Loucy (cell line): ENCODE measurements around the gene FZR1.

Source experiments
- H2AFZ ChIP-seq: fragments of 200-600 bp; sonication (generic); 2 replicates; pipeline ENCODE4 v1.6.0; 2016; ENCODE audit warnings: antibody characterized with exemption, mild to moderate bottlenecking, low read length, moderate library complexity
- H3F3A ChIP-seq: fragments of 200-600 bp; 2 replicates; pipeline ENCODE4 v1.6.0; 2016; ENCODE audit warnings: antibody characterized with exemption, low read depth, mild to moderate bottlenecking
- H3K27me3 ChIP-seq: fragments of 200-600 bp; sonication (generic); 2 replicates; pipeline ENCODE4 v1.6.1; 2014; ENCODE audit warnings: low read length, mild to moderate bottlenecking; ENCODE audit not compliant: insufficient read depth, poor library complexity, severe bottlenecking
- H3K36me3 ChIP-seq: fragments of 200-600 bp; sonication (generic); 2 replicates; pipeline ENCODE4 v1.6.1; 2016; ENCODE audit warnings: low read length; ENCODE audit not compliant: insufficient read depth
- H3K4me1 ChIP-seq: fragments of 200-600 bp; sonication (generic); 2 replicates; pipeline ENCODE4 v1.5.1; 2014; ENCODE audit warnings: low read length, mild to moderate bottlenecking; ENCODE audit not compliant: insufficient read depth, poor library complexity, severe bottlenecking
- H3K4me2 ChIP-seq: fragments of 200-600 bp; sonication (generic); 2 replicates; pipeline ENCODE4 v1.6.0; 2014; ENCODE audit warnings: antibody characterized with exemption, low read length, low read depth, mild to moderate bottlenecking; ENCODE audit not compliant: poor library complexity, severe bottlenecking
- H3K4me3 ChIP-seq: fragments of 200-600 bp; sonication (generic); 2 replicates; pipeline ENCODE4 v1.5.1; 2014; ENCODE audit warnings: low read length, mild to moderate bottlenecking, mixed read lengths; ENCODE audit not compliant: poor library complexity, severe bottlenecking
- H3K79me2 ChIP-seq: fragments of 200-600 bp; sonication (generic); 2 replicates; pipeline ENCODE4 v1.6.1; 2014; ENCODE audit warnings: low read length; ENCODE audit not compliant: insufficient read depth
- H3K9ac ChIP-seq: fragments of 200-600 bp; sonication (generic); 2 replicates; pipeline ENCODE4 v1.6.0; 2014; ENCODE audit warnings: mild to moderate bottlenecking, low read depth, low read length, moderate library complexity; ENCODE audit not compliant: poor library complexity, severe bottlenecking
- H3K9me2 ChIP-seq: fragments of 200-600 bp; sonication (generic); replicated peaks from 2 replicates; pipeline ENCODE4 v1.6.1; 2016; ENCODE audit warnings: low read depth, low read length, mixed read lengths
- H3K9me3 ChIP-seq: fragments of 200-600 bp; sonication (generic); 2 replicates; pipeline ENCODE4 v1.6.1; 2014; ENCODE audit warnings: mild to moderate bottlenecking, antibody characterized with exemption, low read length, low read depth; ENCODE audit not compliant: insufficient read depth
- H4K20me1 ChIP-seq: fragments of 200-600 bp; sonication (generic); 2 replicates; pipeline ENCODE4 v1.6.0; 2014; ENCODE audit warnings: antibody characterized with exemption, low read length, mild to moderate bottlenecking; ENCODE audit not compliant: insufficient read depth, poor library complexity, severe bottlenecking
- EZH2phosphoT487 ChIP-seq: fragments of 200-600 bp; IDR thresholded peaks from 2 replicates; pipeline ENCODE4 v1.6.1; 2018; ENCODE audit warnings: antibody characterized with exemption, mild to moderate bottlenecking, moderate library complexity, borderline replicate concordance
- TF ChIP-seq, protein P1 (sequence below): fragments of 200-600 bp; sonication (generic); conservative IDR thresholded peaks from 2 replicates; pipeline ENCODE4 v1.5.1; 2014; ENCODE audit warnings: mild to moderate bottlenecking, antibody characterized with exemption, low read length

The FZR1 gene

GRCh38 chr19:3492131-3492839 lies 13.8 kb upstream of the FZR1 start:
- H3K9me2 ChIP-seq: no peaks in the 10 kb centered on the region
- H3K4me2 ChIP-seq: no peak overlapping the region
- H4K20me1 ChIP-seq: no peaks in the 10 kb centered on the region
- H3K4me1 ChIP-seq: no peaks in the 10 kb centered on the region
- H3K27me3 ChIP-seq: no peaks in the 10 kb centered on the region
- no peak overlapping the region for H3K9ac ChIP-seq
- no peak for TF ChIP-seq EZH2phosphoT487
- TF ChIP-seq, protein P1, sequence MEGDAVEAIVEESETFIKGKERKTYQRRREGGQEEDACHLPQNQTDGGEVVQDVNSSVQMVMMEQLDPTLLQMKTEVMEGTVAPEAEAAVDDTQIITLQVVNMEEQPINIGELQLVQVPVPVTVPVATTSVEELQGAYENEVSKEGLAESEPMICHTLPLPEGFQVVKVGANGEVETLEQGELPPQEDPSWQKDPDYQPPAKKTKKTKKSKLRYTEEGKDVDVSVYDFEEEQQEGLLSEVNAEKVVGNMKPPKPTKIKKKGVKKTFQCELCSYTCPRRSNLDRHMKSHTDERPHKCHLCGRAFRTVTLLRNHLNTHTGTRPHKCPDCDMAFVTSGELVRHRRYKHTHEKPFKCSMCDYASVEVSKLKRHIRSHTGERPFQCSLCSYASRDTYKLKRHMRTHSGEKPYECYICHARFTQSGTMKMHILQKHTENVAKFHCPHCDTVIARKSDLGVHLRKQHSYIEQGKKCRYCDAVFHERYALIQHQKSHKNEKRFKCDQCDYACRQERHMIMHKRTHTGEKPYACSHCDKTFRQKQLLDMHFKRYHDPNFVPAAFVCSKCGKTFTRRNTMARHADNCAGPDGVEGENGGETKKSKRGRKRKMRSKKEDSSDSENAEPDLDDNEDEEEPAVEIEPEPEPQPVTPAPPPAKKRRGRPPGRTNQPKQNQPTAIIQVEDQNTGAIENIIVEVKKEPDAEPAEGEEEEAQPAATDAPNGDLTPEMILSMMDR: no peak
- H3F3A ChIP-seq: no peaks in the 10 kb centered on the region
- peaks cover 5% of the 10 kb centered on the region; the same call in 1 of the 2 replicates for H3K36me3 ChIP-seq
- peaks cover 2% of the 10 kb centered on the region; the same call in 1 of the 2 replicates for H3K79me2 ChIP-seq
- no peak overlapping the region for H3K4me3 ChIP-seq
- no peaks in the 10 kb centered on the region for H3K9me3 ChIP-seq
- no peak overlapping the region for H2AFZ ChIP-seq

DNA sequence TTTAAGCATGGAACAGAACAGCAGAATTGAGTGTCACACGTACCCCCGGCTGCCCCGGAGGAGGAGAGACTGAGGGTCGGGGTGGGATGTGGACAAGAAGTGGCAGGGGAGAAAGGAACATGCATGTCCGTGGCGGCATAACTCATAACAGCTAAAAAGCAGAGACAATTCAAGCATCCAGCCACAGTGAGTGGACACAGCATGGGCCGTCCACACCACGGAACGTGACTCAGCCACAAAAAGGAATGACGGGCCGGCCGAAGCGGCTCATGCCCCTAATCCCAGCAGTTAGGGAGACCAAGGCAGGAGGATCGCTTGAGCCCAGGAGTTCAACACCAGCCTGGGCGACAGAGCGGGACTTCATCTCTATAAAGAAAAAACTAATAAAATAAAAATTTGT lies 13.2 kb upstream of the FZR1 start:
- Histone ChIP-seq H3K9me2 (no peaks in the 10 kb centered on the region), H3F3A (no peaks in the 10 kb centered on the region), H4K20me1 (no peaks in the 10 kb centered on the region), H3K9me3 (no peaks in the 10 kb centered on the region), H3K79me2 (peaks cover 3% of the 10 kb centered on the region; the same call in 1 of the 2 replicates), H3K27me3 (no peaks in the 10 kb centered on the region), H3K36me3 (peaks cover 5% of the 10 kb centered on the region; the same call in 1 of the 2 replicates), H3K9ac (no peak overlapping the region), H3K4me2 (no peak overlapping the region), H2AFZ (no peak overlapping the region), H3K4me3 (no peak overlapping the region), H3K4me1 (no peaks in the 10 kb centered on the region)
- TF ChIP-seq EZH2phosphoT487: no peak
- TF ChIP-seq, protein P1: no peak

DNA sequence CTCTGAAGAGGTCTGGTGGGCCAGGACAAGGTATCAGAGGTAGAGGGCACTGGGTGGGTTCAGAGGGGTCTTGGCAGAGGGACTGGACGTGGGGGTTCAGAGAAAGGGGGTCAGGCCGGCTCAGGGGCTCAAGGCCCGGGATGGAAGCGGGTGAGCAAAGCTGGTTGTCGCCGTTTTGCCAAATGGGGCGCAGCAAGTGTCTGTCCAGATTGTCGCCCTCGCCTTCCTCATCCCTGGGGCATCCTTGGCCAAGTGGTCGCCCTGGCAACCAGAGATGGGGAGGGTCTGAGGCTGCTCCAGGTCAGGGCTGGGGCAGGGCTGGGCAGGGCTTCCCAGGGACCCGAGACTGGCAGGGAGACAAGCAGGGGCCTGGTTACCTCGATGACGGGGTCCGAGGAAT lies 12.5 kb upstream of the FZR1 start:
- Histone ChIP-seq H2AFZ (no peak overlapping the region), H3K36me3 (peaks cover 5% of the 10 kb centered on the region; the same call in 1 of the 2 replicates), H4K20me1 (no peaks in the 10 kb centered on the region), H3K79me2 (peaks cover 4% of the 10 kb centered on the region), H3K9ac (no peak overlapping the region), H3K9me2 (no peaks in the 10 kb centered on the region), H3K4me2 (no peak overlapping the region), H3K4me3 (no peak overlapping the region), H3K9me3 (no peaks in the 10 kb centered on the region), H3F3A (no peaks in the 10 kb centered on the region), H3K27me3 (no peaks in the 10 kb centered on the region), H3K4me1 (no peaks in the 10 kb centered on the region)
- TF ChIP-seq, protein P1: no peak
- TF ChIP-seq EZH2phosphoT487: no peak
